ENCODE data around the gene GRID2IP. TPM values are rescaled to one million over a fixed set of nuclear protein-coding genes. Genes with fewer than 3 reads are reported as not detected.

GRID2IP gene
- total and polyA plus RNA-seq, 10 of the 15 experiments (the other 5 are each of a cell fraction or from before 2014, with no cell fraction given), result not detected

- H3K9ac ChIP-seq (ENCODE audit: control insufficient read depth, insufficient read depth, low read length), result no peak overlapping the region
- ChIA-PET POLR2A (no interaction called here), RAD21 (ENCODE audit: unreplicated experiment) (interaction anchor here (1.6 kb wide), 1 partner anchor 10 kb away, joined by 5 read pairs; no protein-coding TSS in a partner anchor), SMC1A (ENCODE audit: uncharacterized antibody, unreplicated experiment) (interaction anchor here (1.6 kb wide), 1 partner anchor 10 kb away, joined by 3 read pairs; no protein-coding TSS in a partner anchor), CTCF (interaction anchor here (0.6 to 1.2 kb wide), 2 partner anchors 11 to 1286 kb away, joined by 3 to 5 read pairs; no protein-coding TSS in a partner anchor)
- H4K20me1 ChIP-seq (ENCODE audit: control insufficient read depth, insufficient read depth), result no peaks in the 10 kb centered on the region
- no peaks in the 10 kb centered on the region for H3K36me3 ChIP-seq (ENCODE audit: control insufficient read depth in 2 of 2, insufficient read depth in 2 of 2, low read length in 1 of 2)
- peaks cover 6% of the 10 kb centered on the region; the same call in 1 of the 2 replicates for H3K4me1 ChIP-seq (ENCODE audit: control insufficient read depth, insufficient read depth, low read length)
- H3K27ac ChIP-seq (ENCODE audit: control insufficient read depth, insufficient read depth), result no peak overlapping the region
- no peak overlapping the region for H3K4me2 ChIP-seq (ENCODE audit: control insufficient read depth, insufficient read depth)
- H3K9me3 ChIP-seq (replicated peaks; ENCODE audit: control insufficient read depth, insufficient read depth, low read length), result no peaks in the 10 kb centered on the region
- FAIRE-seq (no peak), DNase-seq (ENCODE audit: low read depth, low spot score) (no peak), ATAC-seq (no peak)
- no TSS peak for BruUV-seq (replicated peaks)
- H3K79me2 ChIP-seq (ENCODE audit: control insufficient read depth, insufficient read depth, low read length), result no peaks in the 10 kb centered on the region
- in situ Hi-C loops (cut with MboI), result no loop called here
- H3K4me3 ChIP-seq, result no peak overlapping the region
- intact Hi-C loops (cut with micrococcal nuclease; ENCODE audit: unreplicated experiment), result no loop called here
- H2AFZ ChIP-seq (ENCODE audit: control insufficient read depth, low read depth, low read length), result no peak overlapping the region
- 71% methylated on average over 20 of the region's 20 CpGs for WGBS (ENCODE audit: insufficient coverage, insufficient replicate concordance, low lambda C conversion rate, missing lambda C conversion rate)
- H3K27me3 ChIP-seq (replicated peaks in 1 of 2; ENCODE audit: control insufficient read depth in 2 of 2, insufficient read depth in 2 of 2, low read length in 1 of 2), result no peaks in the 10 kb centered on the region
- no peak for TF ChIP-seq RUNX3 (IDR thresholded peaks at IDR 0.05; ENCODE audit: low read length)
- TF ChIP-seq, protein P1, sequence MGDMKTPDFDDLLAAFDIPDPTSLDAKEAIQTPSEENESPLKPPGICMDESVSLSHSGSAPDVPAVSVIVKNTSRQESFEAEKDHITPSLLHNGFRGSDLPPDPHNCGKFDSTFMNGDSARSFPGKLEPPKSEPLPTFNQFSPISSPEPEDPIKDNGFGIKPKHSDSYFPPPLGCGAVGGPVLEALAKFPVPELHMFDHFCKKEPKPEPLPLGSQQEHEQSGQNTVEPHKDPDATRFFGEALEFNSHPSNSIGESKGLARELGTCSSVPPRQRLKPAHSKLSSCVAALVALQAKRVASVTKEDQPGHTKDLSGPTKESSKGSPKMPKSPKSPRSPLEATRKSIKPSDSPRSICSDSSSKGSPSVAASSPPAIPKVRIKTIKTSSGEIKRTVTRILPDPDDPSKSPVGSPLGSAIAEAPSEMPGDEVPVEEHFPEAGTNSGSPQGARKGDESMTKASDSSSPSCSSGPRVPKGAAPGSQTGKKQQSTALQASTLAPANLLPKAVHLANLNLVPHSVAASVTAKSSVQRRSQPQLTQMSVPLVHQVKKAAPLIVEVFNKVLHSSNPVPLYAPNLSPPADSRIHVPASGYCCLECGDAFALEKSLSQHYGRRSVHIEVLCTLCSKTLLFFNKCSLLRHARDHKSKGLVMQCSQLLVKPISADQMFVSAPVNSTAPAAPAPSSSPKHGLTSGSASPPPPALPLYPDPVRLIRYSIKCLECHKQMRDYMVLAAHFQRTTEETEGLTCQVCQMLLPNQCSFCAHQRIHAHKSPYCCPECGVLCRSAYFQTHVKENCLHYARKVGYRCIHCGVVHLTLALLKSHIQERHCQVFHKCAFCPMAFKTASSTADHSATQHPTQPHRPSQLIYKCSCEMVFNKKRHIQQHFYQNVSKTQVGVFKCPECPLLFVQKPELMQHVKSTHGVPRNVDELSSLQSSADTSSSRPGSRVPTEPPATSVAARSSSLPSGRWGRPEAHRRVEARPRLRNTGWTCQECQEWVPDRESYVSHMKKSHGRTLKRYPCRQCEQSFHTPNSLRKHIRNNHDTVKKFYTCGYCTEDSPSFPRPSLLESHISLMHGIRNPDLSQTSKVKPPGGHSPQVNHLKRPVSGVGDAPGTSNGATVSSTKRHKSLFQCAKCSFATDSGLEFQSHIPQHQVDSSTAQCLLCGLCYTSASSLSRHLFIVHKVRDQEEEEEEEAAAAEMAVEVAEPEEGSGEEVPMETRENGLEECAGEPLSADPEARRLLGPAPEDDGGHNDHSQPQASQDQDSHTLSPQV (IDR thresholded peaks at IDR 0.05), result no peak
- TF ChIP-seq, protein P2, sequence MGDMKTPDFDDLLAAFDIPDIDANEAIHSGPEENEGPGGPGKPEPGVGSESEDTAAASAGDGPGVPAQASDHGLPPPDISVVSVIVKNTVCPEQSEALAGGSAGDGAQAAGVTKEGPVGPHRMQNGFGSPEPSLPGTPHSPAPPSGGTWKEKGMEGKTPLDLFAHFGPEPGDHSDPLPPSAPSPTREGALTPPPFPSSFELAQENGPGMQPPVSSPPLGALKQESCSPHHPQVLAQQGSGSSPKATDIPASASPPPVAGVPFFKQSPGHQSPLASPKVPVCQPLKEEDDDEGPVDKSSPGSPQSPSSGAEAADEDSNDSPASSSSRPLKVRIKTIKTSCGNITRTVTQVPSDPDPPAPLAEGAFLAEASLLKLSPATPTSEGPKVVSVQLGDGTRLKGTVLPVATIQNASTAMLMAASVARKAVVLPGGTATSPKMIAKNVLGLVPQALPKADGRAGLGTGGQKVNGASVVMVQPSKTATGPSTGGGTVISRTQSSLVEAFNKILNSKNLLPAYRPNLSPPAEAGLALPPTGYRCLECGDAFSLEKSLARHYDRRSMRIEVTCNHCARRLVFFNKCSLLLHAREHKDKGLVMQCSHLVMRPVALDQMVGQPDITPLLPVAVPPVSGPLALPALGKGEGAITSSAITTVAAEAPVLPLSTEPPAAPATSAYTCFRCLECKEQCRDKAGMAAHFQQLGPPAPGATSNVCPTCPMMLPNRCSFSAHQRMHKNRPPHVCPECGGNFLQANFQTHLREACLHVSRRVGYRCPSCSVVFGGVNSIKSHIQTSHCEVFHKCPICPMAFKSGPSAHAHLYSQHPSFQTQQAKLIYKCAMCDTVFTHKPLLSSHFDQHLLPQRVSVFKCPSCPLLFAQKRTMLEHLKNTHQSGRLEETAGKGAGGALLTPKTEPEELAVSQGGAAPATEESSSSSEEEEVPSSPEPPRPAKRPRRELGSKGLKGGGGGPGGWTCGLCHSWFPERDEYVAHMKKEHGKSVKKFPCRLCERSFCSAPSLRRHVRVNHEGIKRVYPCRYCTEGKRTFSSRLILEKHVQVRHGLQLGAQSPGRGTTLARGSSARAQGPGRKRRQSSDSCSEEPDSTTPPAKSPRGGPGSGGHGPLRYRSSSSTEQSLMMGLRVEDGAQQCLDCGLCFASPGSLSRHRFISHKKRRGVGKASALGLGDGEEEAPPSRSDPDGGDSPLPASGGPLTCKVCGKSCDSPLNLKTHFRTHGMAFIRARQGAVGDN (IDR thresholded peaks at IDR 0.05), result no peak
- no peak for TF ChIP-seq EP300 (IDR thresholded peaks at IDR 0.05; ENCODE audit: borderline replicate concordance in 1 of 2, control insufficient read depth in 1 of 2, low read depth in 2 of 2, low read length in 2 of 2)
- no peak for TF ChIP-seq ZBED1 (IDR thresholded peaks at IDR 0.05; ENCODE audit: borderline replicate concordance)
- TF ChIP-seq BACH1 (IDR thresholded peaks at IDR 0.05; ENCODE audit: borderline replicate concordance), result no peak
- TF ChIP-seq ZSCAN29 (IDR thresholded peaks at IDR 0.05), result no peak
- TF ChIP-seq CBX5 (IDR thresholded peaks at IDR 0.05; ENCODE audit: low read depth), result no peak
- TF ChIP-seq TCF3 (IDR thresholded peaks at IDR 0.05; ENCODE audit: borderline replicate concordance, insufficient read depth, low read depth, low read length), result no peak
- no peak for TF ChIP-seq BMI1 (IDR thresholded peaks at IDR 0.05; ENCODE audit: borderline replicate concordance)
- no peak for TF ChIP-seq CBX3 (IDR thresholded peaks at IDR 0.05; ENCODE audit: borderline replicate concordance, low read depth)
- TF ChIP-seq HDAC2 (IDR thresholded peaks at IDR 0.05), result no peak
- no peak for TF ChIP-seq ZBTB33 (IDR thresholded peaks at IDR 0.05)
Measured at GRCh38 chr7:6505685-6506559, 45.3 kb downstream of the GRID2IP start.

Measured in GM12878 (cell line).